Keratinocyte (primary cell): ENCODE results near the gene CHD8. TPM values are rescaled to one million over a fixed set of nuclear protein-coding genes. Genes with fewer than 3 reads are reported as not detected.

Experiments used
- DNase-seq: peaks from one replicate; pipeline ENCODE4 v3.0.0-alpha.2; 2011; ENCODE audit warnings: low read depth, missing footprints, low spot score
- FAIRE-seq: peaks from 2 replicates; lab custom pipeline; 2011; peaks lifted over from hg19 to GRCh38; lab: Jason Lieb, UNC
- H2AFZ ChIP-seq: 2 replicates; pipeline ENCODE4 v1.6.0; 2012; ENCODE audit warnings: low read length, control low read depth, inconsistent platforms; ENCODE audit not compliant: control insufficient read depth
- H3K27ac ChIP-seq: 2 replicates; pipeline ENCODE4 v1.5.1; 2011; ENCODE audit warnings: low read length; ENCODE audit not compliant: control insufficient read depth, insufficient read depth
- H3K27me3 ChIP-seq: 3 replicates; pipeline ENCODE4 v1.6.0; 2011; ENCODE audit warnings: low read length; ENCODE audit not compliant: control insufficient read depth, insufficient read depth; ENCODE audit errors: extremely low read depth
- H3K36me3 ChIP-seq, 2 experiments: 2 replicates in 1 of 2; 3 replicates in 1 of 2; pipeline ENCODE4 v1.5.1; 2011; ENCODE audit warnings: low read length in 2 of 2, mild to moderate bottlenecking in 1 of 2; ENCODE audit not compliant: control insufficient read depth in 2 of 2, insufficient read depth in 2 of 2; ENCODE audit errors: extremely low read depth in 1 of 2
- H3K4me1 ChIP-seq: 3 replicates; pipeline ENCODE4 v1.5.1; 2011; ENCODE audit warnings: low read length; ENCODE audit not compliant: control insufficient read depth, insufficient read depth; ENCODE audit errors: extremely low read depth
- H3K4me2 ChIP-seq: 3 replicates; pipeline ENCODE4 v1.6.0; 2011; ENCODE audit warnings: low read depth, low read length; ENCODE audit not compliant: control insufficient read depth, insufficient read depth; ENCODE audit errors: extremely low read depth
- H3K4me3 ChIP-seq, 3 experiments: fragments of 200-600 bp in 1 of 3; sonication (generic) in 1 of 3; 2 replicates in 2 of 3; 3 replicates in 1 of 3; pipeline ENCODE4 v1.5.1; 2011 to 2016; ENCODE audit warnings: low read length in 3 of 3, mild to moderate bottlenecking in 3 of 3, control low read depth in 2 of 3, inconsistent platforms in 1 of 3, low read depth in 1 of 3, mixed read lengths in 1 of 3, mixed run types in 1 of 3, moderate library complexity in 1 of 3; ENCODE audit not compliant: control insufficient read depth in 2 of 3, insufficient read depth in 2 of 3; ENCODE audit errors: extremely low read depth in 1 of 3
- H3K79me2 ChIP-seq: 2 replicates; pipeline ENCODE4 v1.6.0; 2012; ENCODE audit warnings: low read length; ENCODE audit not compliant: control insufficient read depth, insufficient read depth
- H3K9ac ChIP-seq: 3 replicates; pipeline ENCODE4 v1.6.0; 2011; ENCODE audit warnings: low read length; ENCODE audit not compliant: control insufficient read depth, insufficient read depth; ENCODE audit errors: extremely low read depth
- H3K9me1 ChIP-seq: 3 replicates; pipeline ENCODE4 v1.6.0; 2011; ENCODE audit warnings: low read length; ENCODE audit not compliant: control insufficient read depth, insufficient read depth; ENCODE audit errors: extremely low read depth
- H3K9me3 ChIP-seq: 2 replicates; pipeline ENCODE4 v1.5.1; 2012; ENCODE audit warnings: low read depth, low read length; ENCODE audit not compliant: control insufficient read depth
- H4K20me1 ChIP-seq: 3 replicates; pipeline ENCODE4 v1.6.0; 2011; ENCODE audit warnings: low read length; ENCODE audit not compliant: control insufficient read depth, insufficient read depth; ENCODE audit errors: extremely low read depth
- CTCF ChIP-seq, 3 experiments: IDR thresholded peaks in 1 of 3; conservative IDR thresholded peaks in 1 of 3; optimal IDR thresholded peaks in 1 of 3; 2 replicates in 2 of 3; 3 replicates in 1 of 3; pipeline versions ENCODE3 to v1.5.1; 2011; ENCODE audit warnings: low read length in 3 of 3, mild to moderate bottlenecking in 3 of 3, moderate library complexity in 2 of 3, control low read depth in 1 of 3, inconsistent platforms in 1 of 3; ENCODE audit not compliant: insufficient read depth in 2 of 3; ENCODE audit errors: extremely low read depth in 1 of 3
- EZH2 ChIP-seq: IDR thresholded peaks from one replicate; pipeline ENCODE4 v1.6.1; 2012; ENCODE audit warnings: inconsistent platforms, mild to moderate bottlenecking, low read length, moderate library complexity
- dilution Hi-C: fragments of 300-500 bp; cut with MboI; formaldehyde crosslinking; loops from one replicate; pipeline ENCODE4 v1.7.0; 2020; ENCODE audit warnings: low sequenced_read_pairs; ENCODE audit not compliant: extremely low pct_ligation_motif_present
- polyA plus RNA-seq, 5 experiments: library from polyadenylated mRNA; depleted of rRNA in 3 of 5; stranded (reverse) in 3 of 5; stranded (forward) in 1 of 5; unstranded in 1 of 5; fragments of >200 nt; gene quantifications; 1 replicate in 1 of 5; 2 replicates in 3 of 5; 3 replicates in 1 of 5; pipeline versions ENCODE4 v1.2.1 to v1.2.3, GENCODE V29; 2011 to 2012; ENCODE audit warnings: missing spikeins in 2 of 5, low read depth in 1 of 5, low replicate concordance in 1 of 5

The CHD8 gene
- polyA plus RNA-seq, 1 donor (not counting 4 experiments of a cell fraction or from before 2014, with no cell fraction given): 24.7 TPM

- Histone ChIP-seq H3K4me3 (peak overlapping the region; percentile 97 to 99 (median 98)), H3K4me1 (peaks cover 13% of the 10 kb centered on the region), H3K9ac (peak overlapping the region; percentile 91), H2AFZ (peak overlapping the region; percentile 98), H3K4me2 (peak overlapping the region; percentile 88), H3K27ac (peak overlapping the region; percentile 92), H4K20me1 (no peaks in the 10 kb centered on the region), H3K79me2 (peaks cover 43% of the 10 kb centered on the region), H3K9me1 (no peaks in the 10 kb centered on the region), H3K27me3 (no peaks in the 10 kb centered on the region), H3K36me3 (peaks cover 0 to 4% of the 10 kb centered on the region in 2 experiments), H3K9me3 (no peaks in the 10 kb centered on the region)
- FAIRE-seq (no peak), DNase-seq (peak; percentile 48)
- TF ChIP-seq EZH2: no peak
- dilution Hi-C loops: no loop called here
These were observed 20.6 kb upstream of the CHD8 start for GRCh38 chr14:21476523-21476924.

GRCh38 chr14:21475767-21476522 lies 20.0 kb upstream of the CHD8 start:
- Histone ChIP-seq H3K79me2 (peaks cover 38% of the 10 kb centered on the region), H3K9me1 (no peaks in the 10 kb centered on the region), H3K4me1 (peaks cover 13% of the 10 kb centered on the region), H3K27ac (peak overlapping the region; percentile 92), H4K20me1 (no peaks in the 10 kb centered on the region), H3K4me3 (peak overlapping the region; percentile 97 to 99 (median 98)), H3K4me2 (peak overlapping the region; percentile 88), H3K9ac (peak overlapping the region; percentile 91), H3K9me3 (no peaks in the 10 kb centered on the region), H3K36me3 (peaks cover 0 to 4% of the 10 kb centered on the region in 2 experiments), H3K27me3 (no peaks in the 10 kb centered on the region), H2AFZ (peak overlapping the region; percentile 75)
- dilution Hi-C loops: no loop called here
- DNase-seq (no peak), FAIRE-seq (no peak)
- TF ChIP-seq EZH2 (no peak), CTCF (optimal IDR thresholded peaks at IDR 0.05 in 1 of 3, IDR thresholded peaks at IDR 0.05 in 1 of 3, conservative IDR thresholded peaks at IDR 0.05 in 1 of 3; ENCODE audit: extremely low read depth in 1 of 3, insufficient read depth in 2 of 3, low read length in 3 of 3) (no peak)
